ENCODE results near the gene RHBDD3.

Gene RHBDD3

GRCh38 chr22:29269731-29270474 is 2.1 kb upstream of the RHBDD3 start:
- DNase-seq (ENCODE audit: low spot score): no peak

GRCh38 chr22:29269230-29269604 is 1.4 kb upstream of the RHBDD3 start:
- no peak for DNase-seq (ENCODE audit: low spot score)

- peak; percentile 66 for DNase-seq (ENCODE audit: low spot score)
These were observed 889 bp upstream of the RHBDD3 start for GRCh38 chr22:29268511-29269229.

GRCh38 chr22:29267462-29267857 is 321 bp downstream of the RHBDD3 start:
- no peak for DNase-seq (ENCODE audit: low spot score)

DNA sequence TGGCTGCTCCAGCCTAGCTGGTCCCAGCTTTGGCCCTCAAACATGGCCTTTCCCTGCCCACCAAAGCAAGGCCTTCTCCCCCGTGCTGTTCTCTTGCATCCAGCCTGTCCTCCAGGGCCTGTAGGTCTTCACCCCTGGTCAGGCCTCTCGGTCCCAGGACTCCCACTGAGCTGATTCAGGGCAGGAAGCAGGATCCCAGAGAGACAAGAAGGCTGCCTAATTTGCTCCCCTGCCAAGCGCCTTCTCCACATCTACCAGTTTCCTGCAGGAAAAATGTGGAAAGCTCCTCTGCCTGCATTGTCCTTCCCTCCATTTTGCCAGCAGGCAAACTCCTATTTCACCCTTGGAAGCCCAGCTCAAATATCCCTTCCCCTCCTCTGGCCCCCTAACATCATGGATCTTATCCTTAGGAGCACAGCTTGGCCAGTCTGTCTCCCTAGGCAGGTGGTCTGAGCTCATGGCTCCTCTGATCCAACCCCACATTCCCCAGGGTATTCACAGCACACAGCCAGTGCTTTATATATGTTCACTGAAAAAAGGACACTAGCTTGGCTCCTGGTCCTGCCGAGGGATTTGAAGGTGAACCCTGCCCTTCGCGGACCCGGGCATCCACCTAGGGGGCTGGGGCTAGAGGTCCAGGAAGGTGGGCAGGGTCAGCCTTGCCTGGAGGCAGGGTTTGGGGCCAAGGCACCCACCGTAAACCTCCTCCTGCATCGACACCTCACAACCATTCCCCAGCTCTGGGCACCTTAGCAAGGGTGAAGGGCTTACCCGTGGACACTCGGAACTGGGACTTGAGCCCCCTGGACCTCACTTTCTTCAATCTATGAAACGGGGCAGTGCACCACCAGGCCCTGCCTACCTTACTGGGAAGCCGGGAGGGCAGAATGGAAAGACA is 968 bp downstream of the RHBDD3 start:
- DNase-seq (ENCODE audit: low spot score): peak; percentile 43

DNA sequence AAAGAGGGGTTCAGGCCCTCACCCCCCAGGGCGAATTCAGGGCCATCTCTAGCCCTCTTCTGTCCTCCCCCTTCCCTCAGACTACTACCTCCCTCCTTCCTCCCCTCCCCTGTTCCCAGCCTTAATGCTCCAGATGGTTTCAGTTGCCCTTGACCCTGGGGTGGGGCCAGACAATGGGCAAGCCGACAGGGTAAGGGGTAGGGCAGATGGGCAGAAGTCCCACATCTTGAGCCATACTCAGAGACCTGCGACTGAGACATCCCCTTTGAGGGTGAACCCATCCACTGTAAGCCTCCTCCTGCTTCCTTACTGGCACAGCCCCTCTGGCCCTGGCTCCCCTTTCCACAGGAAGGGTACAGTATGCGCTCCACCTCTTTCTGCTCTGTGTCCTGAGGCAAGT is 1.9 kb downstream of the RHBDD3 start:
- DNase-seq (ENCODE audit: low spot score): no peak

DNA sequence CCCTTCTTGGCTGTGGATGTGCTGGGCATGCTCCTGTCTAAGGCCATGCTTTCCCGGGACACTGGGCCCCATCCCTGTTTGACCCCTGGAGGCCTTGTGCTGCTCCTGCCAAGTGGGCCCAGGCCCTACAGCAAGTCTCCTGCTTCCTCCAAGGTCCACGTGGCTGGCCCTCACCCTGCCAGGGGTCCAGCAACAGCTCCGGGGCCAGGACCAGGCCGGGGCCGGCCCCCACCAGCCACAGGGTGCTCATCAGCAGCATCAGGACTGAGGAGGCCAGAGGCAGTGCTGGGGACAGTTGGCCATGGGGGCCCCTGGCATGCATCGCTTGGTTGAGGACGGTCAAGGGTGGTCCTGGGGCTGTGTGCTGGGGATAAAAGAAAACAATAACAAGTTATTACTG is 2.5 kb downstream of the RHBDD3 start:
- no peak for DNase-seq (ENCODE audit: low spot score)

DNA sequence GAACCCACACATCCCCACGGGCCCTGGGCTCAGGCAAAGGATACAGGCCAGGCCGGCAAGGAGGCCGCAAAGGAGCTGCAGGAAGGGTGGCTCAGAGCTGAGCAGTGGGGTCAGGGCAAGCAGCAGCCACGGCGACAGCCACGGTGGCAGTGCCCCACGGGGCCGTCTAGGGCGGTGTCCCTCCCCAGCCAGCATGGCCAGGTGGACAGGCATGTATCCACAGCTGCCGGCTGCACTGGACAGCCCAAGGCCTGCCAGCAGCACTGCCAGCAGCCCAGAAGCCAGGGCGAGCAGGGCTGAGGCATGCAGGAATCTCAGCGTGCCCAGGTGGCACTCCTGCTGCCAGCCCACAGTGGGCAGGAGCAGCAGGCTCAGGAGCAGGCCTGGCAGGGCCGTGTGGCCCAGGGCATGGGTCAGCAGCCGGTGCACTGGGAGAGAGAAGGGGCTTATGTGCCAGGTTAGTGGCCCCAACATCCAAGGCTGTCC is 3.9 kb downstream of the RHBDD3 start:
- no peak for DNase-seq (ENCODE audit: low spot score)

DNA sequence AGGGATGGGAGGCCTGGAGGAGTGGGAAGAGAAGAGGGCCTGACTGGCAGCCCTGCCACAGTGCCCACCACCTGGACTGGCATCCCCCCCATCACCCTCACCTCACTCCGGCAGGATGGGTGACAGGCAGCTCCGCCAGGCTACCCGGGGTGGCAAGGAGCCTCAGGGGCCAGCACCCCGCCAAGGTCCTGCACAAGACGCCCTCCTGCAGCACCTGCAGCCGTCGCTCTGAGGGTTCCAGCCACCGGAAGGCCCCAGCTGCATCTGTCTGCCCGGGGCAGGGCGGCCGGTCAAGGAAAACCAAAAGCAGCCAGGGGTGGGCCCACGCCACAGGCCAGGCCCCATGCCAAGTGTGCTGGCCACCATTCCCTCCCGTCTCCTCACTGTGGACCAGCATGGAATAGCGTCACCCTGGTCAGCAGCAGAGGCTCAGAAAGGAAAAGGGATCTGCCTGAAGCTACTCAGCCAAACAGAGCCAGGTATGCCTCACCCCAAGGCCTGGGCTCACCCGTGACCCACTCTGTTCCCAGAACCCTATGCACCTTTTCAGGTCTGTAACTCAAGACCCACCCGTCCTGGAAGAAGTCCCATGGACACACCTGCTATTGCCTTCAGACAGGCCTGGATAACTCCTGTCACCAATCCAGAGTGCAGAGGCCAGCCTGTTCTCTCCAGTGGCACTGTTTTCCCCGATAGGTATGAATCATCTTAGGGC is 7.0 kb downstream of the RHBDD3 start:
- DNase-seq (ENCODE audit: low spot score): peak; percentile 40

- peak; percentile 37 for DNase-seq (ENCODE audit: low spot score)
These were observed 7.7 kb downstream of the RHBDD3 start for GRCh38 chr22:29260031-29260560.

DNA sequence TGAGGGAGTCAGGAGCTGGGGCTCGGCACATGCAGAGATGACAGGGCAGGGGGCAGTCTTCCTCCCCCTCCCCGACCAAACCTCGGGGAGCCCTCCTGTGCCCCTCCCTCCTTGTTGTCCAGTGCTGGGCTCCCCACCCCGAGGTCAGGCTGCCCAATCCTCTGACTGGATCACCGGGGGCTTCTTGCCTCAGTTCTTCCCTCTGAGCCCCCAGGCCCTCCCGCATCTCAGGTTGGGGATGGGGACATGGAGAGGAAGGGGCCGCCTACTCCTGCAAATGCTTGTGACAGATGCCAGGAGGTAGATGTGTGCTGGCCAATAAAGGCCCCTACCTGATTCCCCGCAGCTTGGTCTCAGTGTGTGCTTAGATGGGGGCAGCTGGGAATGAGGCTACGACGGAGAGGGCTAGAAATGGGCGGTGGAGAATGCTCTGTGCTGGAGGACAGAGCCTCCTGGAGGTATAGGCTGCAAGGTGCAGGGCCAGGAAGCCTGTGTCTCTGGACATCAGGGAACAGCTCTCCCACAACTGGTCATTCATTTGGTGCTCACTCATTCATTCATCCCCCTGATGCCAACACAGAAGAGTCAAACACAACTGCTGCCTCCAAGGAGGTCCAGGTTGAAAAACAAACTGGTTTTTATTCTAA is 8.4 kb downstream of the RHBDD3 start:
- DNase-seq (ENCODE audit: low spot score): peak; percentile 46

- DNase-seq (ENCODE audit: low spot score): peak; percentile 47
These were observed 9.2 kb downstream of the RHBDD3 start for GRCh38 chr22:29258407-29259252.

GRCh38 chr22:29257751-29258181 is 10.0 kb downstream of the RHBDD3 start:
- peak; percentile 28 for DNase-seq (ENCODE audit: low spot score)

DNA sequence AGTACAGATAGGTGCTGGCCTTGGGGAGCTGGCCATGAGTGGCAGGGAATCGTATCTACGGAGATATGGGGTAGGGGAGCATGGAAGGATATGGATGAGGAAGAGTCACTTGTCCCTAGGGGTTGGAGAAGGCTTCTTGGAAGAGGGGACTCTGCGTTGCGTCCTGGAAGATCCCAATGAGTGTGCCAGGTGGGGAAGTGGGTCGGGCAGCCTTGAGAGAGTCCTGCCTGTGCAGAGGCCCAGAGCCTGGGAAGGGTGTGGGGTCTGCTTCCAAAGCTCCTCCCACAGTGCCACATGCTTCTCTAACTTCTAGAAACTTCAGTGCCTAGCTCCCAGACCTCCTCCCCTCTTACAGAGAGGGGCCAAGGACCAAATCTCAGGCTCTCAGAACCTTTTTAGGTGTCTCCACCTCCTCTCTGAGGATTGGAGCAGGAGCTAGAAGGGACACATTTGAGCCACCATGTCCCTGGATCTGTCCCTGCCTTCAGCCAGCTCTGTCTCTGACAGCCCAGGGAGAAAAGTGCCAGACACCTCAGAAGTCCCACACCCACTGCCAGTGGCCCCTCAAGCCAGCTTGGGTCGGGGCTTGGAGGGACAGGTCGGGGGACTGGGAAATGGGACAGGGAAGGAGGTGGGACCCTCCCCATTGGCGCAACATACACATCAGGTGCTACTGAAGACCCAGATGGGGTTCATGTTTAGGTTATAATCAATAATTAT is 11.0 kb downstream of the RHBDD3 start:
- DNase-seq (ENCODE audit: low spot score): peak; percentile 30

DNA sequence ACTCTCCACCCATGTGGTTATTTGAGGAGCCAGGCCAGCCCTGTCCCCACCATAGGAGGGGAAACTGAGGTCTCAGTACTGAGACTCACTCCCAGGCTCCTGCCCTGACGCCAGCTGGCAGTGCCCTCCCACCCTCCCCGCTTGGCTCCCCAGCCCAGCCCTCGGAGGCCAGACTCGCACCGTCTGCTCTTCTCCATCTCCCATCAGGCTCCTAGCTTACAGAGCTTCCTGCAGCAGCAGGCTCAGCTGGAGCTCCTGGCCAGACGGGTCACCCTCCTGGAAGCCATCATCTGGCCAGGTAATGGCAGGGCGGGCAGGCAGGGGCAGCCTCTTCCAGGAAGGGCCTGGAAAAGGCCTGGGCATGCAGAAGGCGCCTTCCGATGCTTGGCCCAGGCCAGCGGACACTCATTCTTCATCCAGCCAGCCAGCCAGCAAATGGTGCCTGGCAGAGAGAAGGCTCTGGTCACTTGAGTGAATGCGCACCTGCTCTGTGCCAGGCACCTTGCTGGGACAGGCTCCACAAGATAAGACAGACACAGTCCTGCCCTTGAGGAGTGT is 12.6 kb downstream of the RHBDD3 start:
- DNase-seq (ENCODE audit: low spot score): peak; percentile 22

DNA sequence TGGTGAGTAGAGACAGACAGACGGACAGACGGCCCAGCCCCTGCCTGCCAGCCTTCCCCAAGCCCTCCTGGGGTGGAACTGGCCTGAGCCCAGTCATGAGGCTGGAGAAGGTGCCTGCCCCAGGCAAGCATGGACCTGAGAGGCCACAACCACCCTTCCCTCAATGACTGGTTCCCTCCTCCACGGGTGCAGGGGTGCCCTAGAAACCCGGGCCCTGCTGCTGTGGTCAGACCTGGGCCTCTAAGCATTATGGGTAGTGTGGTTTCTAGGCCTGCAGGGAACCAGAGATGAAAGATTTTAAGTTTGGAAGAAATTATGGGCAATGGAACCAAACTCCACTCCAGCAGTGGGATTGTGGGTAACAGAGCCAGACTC is 13.5 kb downstream of the RHBDD3 start:
- DNase-seq (ENCODE audit: low spot score): no peak

GRCh38 chr22:29253561-29254285 is 14.1 kb downstream of the RHBDD3 start:
- peak; percentile 60 for DNase-seq (ENCODE audit: low spot score)

Measured in D341Med (cell line).